Measurements from ENCODE around the gene PLEKHA8. TPM values are rescaled to one million over a fixed set of nuclear protein-coding genes. Genes with fewer than 3 reads are reported as not detected.

PLEKHA8 gene
- total RNA-seq, 1 donor from 2014 or later: 43.8 TPM

- TF ChIP-seq CTCF (IDR thresholded peaks at IDR 0.05; ENCODE audit: unreplicated experiment): no peak
- H3K27me3 Mint-ChIP-seq (ENCODE audit: unreplicated experiment): peaks cover 5% of the 10 kb centered on the region
- H3K4me3 Mint-ChIP-seq (ENCODE audit: unreplicated experiment): no peak overlapping the region
- no peaks in the 10 kb centered on the region for H3K9me3 Mint-ChIP-seq (ENCODE audit: unreplicated experiment)
- H3K27ac Mint-ChIP-seq (ENCODE audit: unreplicated experiment): no peak overlapping the region
- peaks cover 32% of the 10 kb centered on the region for H3K4me1 Mint-ChIP-seq (ENCODE audit: unreplicated experiment)
- peaks cover 13% of the 10 kb centered on the region for H3K36me3 Mint-ChIP-seq (ENCODE audit: low read depth, unreplicated experiment)
- DNase-seq (ENCODE audit: low spot score): no peak
Observed at GRCh38 chr7:30143748-30144251, 115.6 kb downstream of the PLEKHA8 start.

- peaks cover 13% of the 10 kb centered on the region for H3K36me3 Mint-ChIP-seq (ENCODE audit: low read depth, unreplicated experiment)
- H3K4me3 Mint-ChIP-seq (ENCODE audit: unreplicated experiment): no peak overlapping the region
- H3K4me1 Mint-ChIP-seq (ENCODE audit: unreplicated experiment): peaks cover 31% of the 10 kb centered on the region
- no peak for DNase-seq (ENCODE audit: low spot score)
- TF ChIP-seq CTCF (IDR thresholded peaks at IDR 0.05; ENCODE audit: unreplicated experiment): no peak
- H3K27me3 Mint-ChIP-seq (ENCODE audit: unreplicated experiment): peaks cover 5% of the 10 kb centered on the region
- no peak overlapping the region for H3K27ac Mint-ChIP-seq (ENCODE audit: unreplicated experiment)
- H3K9me3 Mint-ChIP-seq (ENCODE audit: unreplicated experiment): no peaks in the 10 kb centered on the region
Observed at GRCh38 chr7:30144657-30145306, 116.6 kb downstream of the PLEKHA8 start.

GRCh38 chr7:30145426-30145970, 117.3 kb downstream of the PLEKHA8 start:
- TF ChIP-seq CTCF (IDR thresholded peaks at IDR 0.05; ENCODE audit: unreplicated experiment): no peak
- H3K27ac Mint-ChIP-seq (ENCODE audit: unreplicated experiment): no peak overlapping the region
- H3K4me3 Mint-ChIP-seq (ENCODE audit: unreplicated experiment): no peak overlapping the region
- H3K9me3 Mint-ChIP-seq (ENCODE audit: unreplicated experiment): no peaks in the 10 kb centered on the region
- peaks cover 13% of the 10 kb centered on the region for H3K36me3 Mint-ChIP-seq (ENCODE audit: low read depth, unreplicated experiment)
- peaks cover 5% of the 10 kb centered on the region for H3K27me3 Mint-ChIP-seq (ENCODE audit: unreplicated experiment)
- no peak for DNase-seq (ENCODE audit: low spot score)
- H3K4me1 Mint-ChIP-seq (ENCODE audit: unreplicated experiment): peaks cover 29% of the 10 kb centered on the region

- Mint-ChIP-seq H3K4me1 (ENCODE audit: unreplicated experiment) (peaks cover 22% of the 10 kb centered on the region), H3K4me3 (ENCODE audit: unreplicated experiment) (no peak overlapping the region), H3K9me3 (ENCODE audit: unreplicated experiment) (no peaks in the 10 kb centered on the region), H3K36me3 (ENCODE audit: low read depth, unreplicated experiment) (peaks cover 13% of the 10 kb centered on the region), H3K27ac (ENCODE audit: unreplicated experiment) (no peak overlapping the region), H3K27me3 (ENCODE audit: unreplicated experiment) (peaks cover 5% of the 10 kb centered on the region)
- no peak for TF ChIP-seq CTCF (IDR thresholded peaks at IDR 0.05; ENCODE audit: unreplicated experiment)
- DNase-seq (ENCODE audit: low spot score): no peak
Observed at GRCh38 chr7:30146127-30146612, 118.0 kb downstream of the PLEKHA8 start.

- peaks cover 4% of the 10 kb centered on the region for H3K27me3 Mint-ChIP-seq (ENCODE audit: unreplicated experiment)
- TF ChIP-seq CTCF (IDR thresholded peaks at IDR 0.05; ENCODE audit: unreplicated experiment): no peak
- H3K36me3 Mint-ChIP-seq (ENCODE audit: low read depth, unreplicated experiment): peaks cover 11% of the 10 kb centered on the region
- H3K27ac Mint-ChIP-seq (ENCODE audit: unreplicated experiment): no peak overlapping the region
- DNase-seq (ENCODE audit: low spot score): no peak
- no peak overlapping the region for H3K4me3 Mint-ChIP-seq (ENCODE audit: unreplicated experiment)
- H3K4me1 Mint-ChIP-seq (ENCODE audit: unreplicated experiment): peaks cover 16% of the 10 kb centered on the region
- H3K9me3 Mint-ChIP-seq (ENCODE audit: unreplicated experiment): no peaks in the 10 kb centered on the region
Observed at GRCh38 chr7:30147223-30147622, 119.0 kb downstream of the PLEKHA8 start.
